Body of pancreas (tissue), 4 donors: Measurements from ENCODE around the gene PPP1CA. TPM values are rescaled to one million over a fixed set of nuclear protein-coding genes. Genes with fewer than 3 reads are reported as not detected.

Experiments
- ATAC-seq: fragments of 150-250 bp; one replicate; pipeline ENCODE4 v1.9.1; 2016
- DNase-seq, 4 donors: peaks; one replicate each; pipeline ENCODE4 v3.0.0-alpha.2; 2019
- H3K27ac ChIP-seq, 4 donors: fragments of 200-600 bp; sonication (generic); 1 replicate in 3 of 4; 2 replicates in 1 of 4; pipeline versions ENCODE4 v1.5.1 to v1.6.1; 2016 to 2019; ENCODE audit warnings: mild to moderate bottlenecking in 1 of 4, mixed read lengths in 1 of 4, moderate library complexity in 1 of 4
- H3K27me3 ChIP-seq, 2 donors: fragments of 200-600 bp; sonication (generic); one replicate each; pipeline ENCODE4 v1.6.0; 2016; ENCODE audit warnings: mild to moderate bottlenecking in 1 of 2
- H3K36me3 ChIP-seq, 2 donors: fragments of 200-600 bp; sonication (generic); replicated peaks in 1 of 2; 2 replicates each; pipeline ENCODE4 v1.5.1; 2016; ENCODE audit warnings: low read depth in 2 of 2; ENCODE audit not compliant: insufficient read depth in 1 of 2
- H3K4me1 ChIP-seq: fragments of 200-600 bp; sonication (generic); one replicate; pipeline ENCODE4 v1.6.0; 2016
- H3K4me3 ChIP-seq, 2 donors: fragments of 200-600 bp; sonication (generic); 1 replicate in 1 of 2; 2 replicates in 1 of 2; pipeline ENCODE4 v1.5.1; 2016 to 2019
- H3K9me3 ChIP-seq, 3 donors: fragments of 200-600 bp; sonication (generic); 1 replicate in 2 of 3; 2 replicates in 1 of 3; pipeline ENCODE4 v1.5.1; 2016
- POLR2A ChIP-seq, 3 donors: fragments of 450-650 bp; IDR thresholded peaks; one replicate each; pipeline ENCODE4 v1.6.1; 2016; ENCODE audit warnings: antibody characterized with exemption in 3 of 3, mild to moderate bottlenecking in 2 of 3
- WGBS, 2 donors: methylation state at CpG; one replicate each; pipeline ENCODE4 v1.1.5; 2017; 5-methylcytosine and 5-hydroxymethylcytosine counted together
- intact Hi-C: fragments of 100-400 bp; cut with DNase I; formaldehyde crosslinking; loops from one replicate; pipeline ENCODE4 v1.15.1; 2023
- total RNA-seq, 2 donors: library from RNA; depleted of rRNA; stranded (reverse); fragments of >200 nt; gene quantifications; one replicate each; pipeline ENCODE4 v1.1.0, GENCODE V29; 2016
- TF ChIP-seq, protein P1 (sequence below), 7 experiments: fragments of 450-650 bp in 4 of 7; fragments of 200-600 bp in 3 of 7; sonication (generic) in 3 of 7; IDR thresholded peaks; one replicate each; pipeline ENCODE4 v1.5.1; 2016 to 2019; ENCODE audit warnings: antibody characterized with exemption in 7 of 7

Gene PPP1CA
- total RNA-seq, 2 donors from 2014 or later = 81.1 to 104 TPM

DNA sequence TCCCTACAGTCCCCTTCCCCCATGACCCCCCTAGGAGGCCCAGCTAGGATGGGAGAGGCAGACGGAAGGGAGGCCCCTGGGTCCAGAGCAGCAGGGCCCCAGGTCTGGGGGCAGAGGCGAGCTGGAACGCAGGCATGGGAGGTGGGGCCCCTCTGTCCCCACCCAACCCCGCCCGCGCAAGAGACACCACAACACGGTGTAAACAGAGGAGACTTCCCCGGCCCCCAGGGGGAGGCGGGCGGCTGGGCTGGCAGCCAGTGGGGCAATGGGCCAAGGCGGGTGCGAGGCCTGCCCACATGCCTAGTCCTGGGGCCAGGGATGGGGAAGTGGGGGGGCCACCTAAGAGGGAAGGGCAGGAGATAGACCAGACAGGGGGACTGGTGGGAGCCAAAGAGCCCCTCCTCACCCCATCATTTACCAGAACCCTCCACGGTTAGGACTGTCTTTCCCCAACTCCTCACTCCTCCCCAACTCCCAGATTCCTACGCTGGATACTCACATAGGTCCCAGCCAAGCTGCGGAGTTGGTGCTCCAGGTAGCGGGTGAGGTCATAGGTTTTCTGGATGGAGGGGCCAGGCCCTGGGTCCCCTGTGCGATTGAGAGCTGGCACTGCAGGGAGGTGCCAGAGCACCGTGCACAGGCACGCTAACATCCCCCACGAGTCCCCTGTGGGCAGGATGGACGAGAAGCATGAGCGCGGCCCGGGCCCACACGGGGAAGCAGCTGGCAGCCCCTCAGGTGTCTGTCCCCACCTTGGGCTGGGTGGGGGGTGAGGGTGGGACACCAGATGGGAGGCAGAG is 34.5 kb downstream of the PPP1CA start:
- DNase-seq = no peak
- WGBS, 2 donors = 64 to 77% methylated on average over 9 to 25 of the region's 25 CpGs

DNA sequence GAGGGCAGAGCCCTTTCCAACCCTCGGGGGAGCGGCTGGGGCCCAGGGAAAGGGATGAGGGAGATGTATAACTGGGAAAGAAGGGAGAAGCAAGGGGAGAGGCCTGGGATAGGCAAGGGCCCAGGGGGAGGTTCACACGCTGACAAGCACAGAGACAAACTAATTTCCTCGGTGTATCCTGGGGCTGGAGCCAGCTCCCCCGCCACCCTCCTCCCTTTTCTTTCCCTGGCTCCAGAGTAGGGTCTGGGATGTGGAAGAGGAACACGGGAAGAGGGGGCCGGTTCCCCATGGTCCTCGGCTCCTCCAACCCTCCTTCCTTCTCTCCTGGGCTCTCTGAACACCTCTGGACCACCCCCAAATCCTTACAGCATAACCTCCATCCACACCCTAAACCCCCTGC is 35.1 kb downstream of the PPP1CA start:
- DNase-seq (no peak), ATAC-seq (no peak)
- no peaks in the 10 kb centered on the region for H3K27me3 ChIP-seq
- H3K9me3 ChIP-seq = no peaks in the 10 kb centered on the region
- H3K4me1 ChIP-seq = peaks cover 28% of the 10 kb centered on the region
- intact Hi-C loops = no loop called here
- TF ChIP-seq POLR2A (IDR thresholded peaks at IDR 0.05) = no peak
- TF ChIP-seq, protein P1, sequence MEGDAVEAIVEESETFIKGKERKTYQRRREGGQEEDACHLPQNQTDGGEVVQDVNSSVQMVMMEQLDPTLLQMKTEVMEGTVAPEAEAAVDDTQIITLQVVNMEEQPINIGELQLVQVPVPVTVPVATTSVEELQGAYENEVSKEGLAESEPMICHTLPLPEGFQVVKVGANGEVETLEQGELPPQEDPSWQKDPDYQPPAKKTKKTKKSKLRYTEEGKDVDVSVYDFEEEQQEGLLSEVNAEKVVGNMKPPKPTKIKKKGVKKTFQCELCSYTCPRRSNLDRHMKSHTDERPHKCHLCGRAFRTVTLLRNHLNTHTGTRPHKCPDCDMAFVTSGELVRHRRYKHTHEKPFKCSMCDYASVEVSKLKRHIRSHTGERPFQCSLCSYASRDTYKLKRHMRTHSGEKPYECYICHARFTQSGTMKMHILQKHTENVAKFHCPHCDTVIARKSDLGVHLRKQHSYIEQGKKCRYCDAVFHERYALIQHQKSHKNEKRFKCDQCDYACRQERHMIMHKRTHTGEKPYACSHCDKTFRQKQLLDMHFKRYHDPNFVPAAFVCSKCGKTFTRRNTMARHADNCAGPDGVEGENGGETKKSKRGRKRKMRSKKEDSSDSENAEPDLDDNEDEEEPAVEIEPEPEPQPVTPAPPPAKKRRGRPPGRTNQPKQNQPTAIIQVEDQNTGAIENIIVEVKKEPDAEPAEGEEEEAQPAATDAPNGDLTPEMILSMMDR (IDR thresholded peaks at IDR 0.05) = no peak
- peak overlapping the region in 1 of 4 donors; percentile 9 for H3K27ac ChIP-seq
- 62 to 65% methylated on average over 8 of the region's 8 CpGs for WGBS, 2 donors
- H3K36me3 ChIP-seq = no peaks in the 10 kb centered on the region
- H3K4me3 ChIP-seq = no peak overlapping the region

More for the DNA sequence above, 34.5 kb downstream of the PPP1CA start:
- Histone ChIP-seq H3K36me3 (no peaks in the 10 kb centered on the region), H3K4me3 (no peak overlapping the region), H3K4me1 (peaks cover 34% of the 10 kb centered on the region), H3K9me3 (no peaks in the 10 kb centered on the region), H3K27ac (peak overlapping the region in 1 of 4 donors; percentile 9), H3K27me3 (no peaks in the 10 kb centered on the region)
- ATAC-seq = no peak
- intact Hi-C loops = no loop called here
- TF ChIP-seq, protein P1 (IDR thresholded peaks at IDR 0.05) = no peak
- no peak for TF ChIP-seq POLR2A (IDR thresholded peaks at IDR 0.05)

DNA sequence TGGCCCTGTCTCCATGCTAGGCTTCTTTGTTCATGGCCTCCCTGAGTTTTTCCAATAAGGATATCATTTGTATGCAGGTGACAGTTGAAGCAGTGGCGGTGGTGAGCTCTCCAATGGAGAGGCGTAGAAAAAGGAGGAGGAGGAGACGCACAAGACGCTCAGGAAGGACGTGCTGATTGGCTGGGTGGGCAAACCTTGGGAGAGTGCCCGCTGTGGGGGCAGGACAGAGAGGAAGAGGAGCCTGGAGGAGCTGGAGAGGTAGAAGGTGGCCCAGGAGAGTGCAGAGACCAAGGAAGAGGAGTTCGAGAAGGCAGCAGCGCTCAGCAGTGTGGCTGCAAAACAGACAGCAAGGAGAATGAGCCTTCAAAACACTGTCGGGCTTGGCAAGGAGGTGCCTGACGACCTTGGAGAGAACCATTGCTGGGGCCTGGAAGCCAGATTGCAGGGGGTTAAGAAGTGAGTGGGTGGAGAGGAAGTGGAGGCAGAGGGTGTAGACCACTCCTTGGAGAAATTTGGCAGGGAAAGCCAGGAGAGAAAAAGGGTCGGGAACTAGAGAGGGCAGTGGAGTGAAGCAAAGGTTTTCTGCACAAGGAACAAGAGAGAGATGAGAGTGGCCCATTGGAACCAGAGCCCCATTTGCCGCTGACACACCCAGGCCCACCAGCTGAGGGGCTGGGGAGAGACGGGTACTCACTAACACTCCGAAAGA is 35.8 kb downstream of the PPP1CA start:
- H3K36me3 ChIP-seq = no peaks in the 10 kb centered on the region
- DNase-seq (no peak), ATAC-seq (no peak)
- H3K9me3 ChIP-seq = no peaks in the 10 kb centered on the region
- TF ChIP-seq POLR2A (IDR thresholded peaks at IDR 0.05) = no peak
- TF ChIP-seq, protein P1 (IDR thresholded peaks at IDR 0.05) = no peak
- intact Hi-C loops = no loop called here
- H3K4me3 ChIP-seq = no peak overlapping the region
- H3K4me1 ChIP-seq = peaks cover 21% of the 10 kb centered on the region
- WGBS, 2 donors = 77% methylated on average over 14 of the region's 14 CpGs
- H3K27ac ChIP-seq = no peak overlapping the region
- H3K27me3 ChIP-seq = no peaks in the 10 kb centered on the region

- Histone ChIP-seq H3K4me3 (no peak overlapping the region), H3K27ac (no peak overlapping the region), H3K9me3 (no peaks in the 10 kb centered on the region), H3K36me3 (no peaks in the 10 kb centered on the region), H3K27me3 (no peaks in the 10 kb centered on the region), H3K4me1 (peaks cover 15% of the 10 kb centered on the region)
- TF ChIP-seq, protein P1 (IDR thresholded peaks at IDR 0.05) = no peak
- TF ChIP-seq POLR2A (IDR thresholded peaks at IDR 0.05) = no peak
- DNase-seq (no peak), ATAC-seq (no peak)
- intact Hi-C loops = no loop called here
- WGBS, 2 donors = 69 to 82% methylated on average over 11 to 24 of the region's 24 CpGs
These were observed 36.6 kb downstream of the PPP1CA start for GRCh38 chr11:67364783-67365722.
